GM10266 (cell line): Measurements from ENCODE around the gene CHST8.

Source experiments
- DNase-seq: peaks from one replicate; pipeline ENCODE4 v3.0.0; 2012; ENCODE audit errors: extremely low spot score
- CTCF ChIP-seq: IDR thresholded peaks from 2 replicates; pipeline ENCODE4 v1.5.1; 2012; ENCODE audit warnings: mild to moderate bottlenecking, low read depth; ENCODE audit not compliant: control insufficient read depth, insufficient read depth; ENCODE audit errors: missing control alignments

Gene CHST8

DNA sequence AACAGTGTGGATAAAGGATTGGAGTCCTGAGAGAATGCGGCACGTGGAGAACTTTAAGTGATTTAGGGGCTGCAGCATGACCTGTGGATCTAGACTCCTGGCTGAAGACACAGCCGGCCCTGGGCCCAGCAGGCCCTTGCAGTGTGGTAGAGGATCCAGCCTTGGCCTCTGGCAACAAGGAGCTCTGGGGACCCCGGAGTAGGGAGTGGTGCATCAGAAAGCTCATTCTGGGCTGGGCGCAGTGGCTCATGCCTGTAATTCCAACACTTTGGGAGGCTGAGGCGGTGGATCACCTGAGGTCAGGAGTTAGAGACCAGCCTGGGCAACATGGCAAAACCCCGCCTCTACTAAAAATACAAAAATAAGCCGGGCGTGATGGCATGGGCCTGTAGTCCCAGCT, 76.0 kb downstream of the CHST8 start:
- no peak for TF ChIP-seq CTCF
- DNase-seq: no peak

- no peak for DNase-seq
- TF ChIP-seq CTCF: no peak
Measured at GRCh38 chr19:33698576-33699435, 77.1 kb downstream of the CHST8 start.

DNA sequence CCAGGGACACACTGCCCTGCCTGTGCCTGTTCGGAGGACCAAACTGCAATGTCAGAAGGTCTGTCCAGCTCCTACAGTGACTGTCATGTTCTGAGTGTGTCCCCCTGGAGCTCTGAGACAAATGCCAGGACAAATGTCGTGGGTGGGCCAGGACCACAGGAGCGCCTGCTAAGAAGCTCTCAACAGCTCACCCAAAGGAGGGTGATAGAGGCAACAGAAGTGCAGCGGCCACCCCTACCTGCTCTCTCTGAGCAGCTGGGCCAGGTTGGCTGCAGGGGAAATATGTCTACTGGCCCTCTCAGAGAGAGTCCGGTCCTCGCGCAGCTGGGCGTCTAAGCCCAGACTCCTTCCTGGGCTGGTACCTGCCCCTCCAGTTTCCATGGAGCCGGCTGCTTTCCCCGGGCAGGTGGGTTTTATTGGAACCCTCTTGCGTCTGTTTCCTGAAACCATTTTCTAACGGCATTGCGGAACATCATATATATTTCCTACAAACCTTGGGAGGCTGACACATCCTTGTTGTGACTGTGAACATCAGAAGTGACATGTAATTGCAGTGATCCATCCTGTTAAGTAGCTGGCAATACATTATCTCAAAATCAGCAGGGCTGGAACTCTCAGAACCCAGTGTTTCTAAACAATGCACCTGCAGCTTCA, 78.1 kb downstream of the CHST8 start:
- no peak for DNase-seq
- no peak for TF ChIP-seq CTCF

DNA sequence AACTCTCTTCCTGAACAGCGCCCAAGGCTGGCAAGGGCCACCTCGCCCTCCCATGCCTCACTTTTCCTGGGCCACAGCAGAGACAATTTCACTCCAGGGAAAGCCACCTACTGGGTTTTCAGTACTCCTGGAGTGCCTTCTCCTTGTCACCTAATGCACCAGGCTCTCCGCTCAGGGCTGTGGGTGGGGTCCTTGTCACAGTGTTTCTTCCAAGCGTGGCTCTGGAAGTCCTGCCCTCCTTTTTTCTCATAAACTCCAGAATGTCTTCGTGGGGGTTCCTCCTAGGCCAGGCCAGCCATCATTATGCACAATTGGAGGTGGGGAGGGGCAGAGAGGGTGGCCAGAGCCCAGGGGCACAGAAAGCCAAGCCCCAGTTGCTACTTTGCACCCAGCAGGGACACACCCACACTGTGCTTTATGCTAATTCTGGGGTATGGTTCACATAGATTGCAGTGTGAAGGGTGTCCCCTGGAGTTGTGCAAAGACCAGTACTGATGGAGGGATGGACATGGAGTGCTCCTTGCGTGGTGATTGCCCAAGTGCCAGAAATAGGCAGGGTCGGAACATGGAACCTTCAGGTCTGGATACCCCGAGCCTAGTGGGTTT, 78.8 kb downstream of the CHST8 start:
- TF ChIP-seq CTCF: no peak
- DNase-seq: no peak

DNA sequence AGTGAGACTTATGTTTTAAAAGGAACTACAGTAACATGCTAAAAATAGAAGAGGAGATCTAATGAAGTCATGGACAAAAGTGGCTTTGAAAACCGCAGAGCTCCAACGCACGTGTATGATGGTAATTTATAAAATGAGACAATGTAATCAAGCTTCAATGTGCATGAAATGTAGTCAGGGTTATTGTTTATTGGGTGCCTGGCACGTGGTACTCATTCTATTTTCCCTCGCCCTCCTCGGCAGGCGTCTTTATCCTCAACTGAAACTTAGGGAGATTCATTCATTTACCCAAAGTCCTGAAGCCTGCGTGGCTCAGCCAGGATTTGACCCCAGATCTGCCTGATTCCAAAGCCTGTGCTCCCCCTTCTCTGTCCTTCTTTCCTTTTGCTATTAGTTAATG, 79.8 kb downstream of the CHST8 start:
- no peak for TF ChIP-seq CTCF
- no peak for DNase-seq

GRCh38 chr19:33702606-33703437, 81.1 kb downstream of the CHST8 start:
- DNase-seq: no peak
- no peak for TF ChIP-seq CTCF
